GM12875 (cell line): Measurements from ENCODE around the gene SORCS1.

Experiments used
- H3K4me3 ChIP-seq: one replicate; pipeline ENCODE4 v1.5.1; 2011; ENCODE audit warnings: low read depth, low read length, control low read depth
- CTCF ChIP-seq: IDR thresholded peaks from 2 replicates; pipeline ENCODE4 v1.5.1; 2011; ENCODE audit warnings: low read depth, mild to moderate bottlenecking, control low read depth, inconsistent platforms, low read length, moderate library complexity, borderline replicate concordance; ENCODE audit not compliant: insufficient read depth

Gene SORCS1

GRCh38 chr10:106904209-106904608 is 260.3 kb downstream of the SORCS1 start:
- no peak overlapping the region for H3K4me3 ChIP-seq
- no peak for TF ChIP-seq CTCF

- TF ChIP-seq CTCF: no peak
Measured at GRCh38 chr10:106903180-106903579, 261.3 kb downstream of the SORCS1 start.

GRCh38 chr10:106900016-106900652 is 264.4 kb downstream of the SORCS1 start:
- H3K4me3 ChIP-seq: no peak overlapping the region
- no peak for TF ChIP-seq CTCF

More at GRCh38 chr10:106903180-106903579, 261.3 kb downstream of the SORCS1 start:
- H3K4me3 ChIP-seq: no peak overlapping the region

- TF ChIP-seq CTCF: no peak
- no peak overlapping the region for H3K4me3 ChIP-seq
Measured at GRCh38 chr10:106898446-106898845, 266.1 kb downstream of the SORCS1 start.

DNA sequence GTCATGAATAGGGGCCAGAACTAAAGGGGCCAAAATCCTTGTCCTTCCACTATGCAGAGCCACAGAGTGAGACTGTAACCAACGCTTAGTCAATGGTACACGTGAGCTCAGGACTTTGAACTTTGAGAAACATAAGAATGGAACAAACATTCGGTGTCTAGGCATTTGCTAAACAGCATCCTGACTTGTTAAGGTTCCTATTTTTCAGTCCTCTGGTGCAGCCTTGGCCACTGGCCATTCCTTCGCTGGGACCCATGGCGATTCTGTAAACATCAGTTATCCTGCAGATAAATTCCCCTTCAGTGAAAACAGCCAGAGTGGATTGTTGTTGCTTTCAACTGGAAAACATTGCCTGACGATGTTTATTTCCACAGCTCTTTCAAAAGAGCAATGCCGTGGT is 266.8 kb downstream of the SORCS1 start:
- H3K4me3 ChIP-seq: no peak overlapping the region
- TF ChIP-seq CTCF: no peak

DNA sequence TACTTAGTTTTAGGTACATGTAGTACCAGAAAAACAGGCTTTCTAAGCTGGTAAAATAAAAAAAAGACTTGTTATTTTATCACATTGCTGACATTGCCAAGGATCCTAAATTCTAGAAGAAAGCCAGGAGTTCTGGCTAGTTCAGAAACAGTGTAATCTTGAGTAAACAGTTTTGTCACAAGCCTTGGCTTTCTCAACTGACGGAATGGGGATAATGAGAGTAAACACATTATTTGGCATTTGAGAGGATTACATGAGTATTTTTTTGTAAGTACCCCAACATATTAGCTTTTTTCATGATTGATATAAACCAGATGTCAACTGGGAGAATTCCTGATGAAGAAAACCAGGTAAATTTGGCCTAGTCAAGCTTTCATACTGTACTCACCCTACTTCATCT is 269.8 kb downstream of the SORCS1 start:
- TF ChIP-seq CTCF: no peak

GRCh38 chr10:106877574-106877973 is 286.9 kb downstream of the SORCS1 start:
- H3K4me3 ChIP-seq: no peak overlapping the region
- TF ChIP-seq CTCF: no peak

More for the DNA sequence above, 269.8 kb downstream of the SORCS1 start:
- H3K4me3 ChIP-seq: no peak overlapping the region
